Smooth muscle cell (in vitro differentiated cells): ENCODE results near the gene EIF4EBP3. TPM values are rescaled to one million over a fixed set of nuclear protein-coding genes. Genes with fewer than 3 reads are reported as not detected.

Experiments used
- DNase-seq: peaks from one replicate; lab custom pipeline; 2025; ENCODE audit not compliant: unreplicated experiment; lab: John Stamatoyannopoulos, UW
- H2AFZ ChIP-seq: fragments of 200-600 bp; sonication (generic); 2 replicates; pipeline ENCODE4 v1.6.0; 2016; ENCODE audit warnings: antibody characterized with exemption, low read depth, mild to moderate bottlenecking
- H3F3A ChIP-seq: fragments of 200-600 bp; sonication (generic); 2 replicates; pipeline ENCODE4 v1.6.0; 2017; ENCODE audit warnings: antibody characterized with exemption, low read depth
- H3K27ac ChIP-seq: fragments of 200-600 bp; sonication (generic); 2 replicates; pipeline ENCODE4 v1.5.1; 2016; ENCODE audit warnings: low read depth, mild to moderate bottlenecking
- H3K27me3 ChIP-seq: fragments of 200-600 bp; sonication (generic); 2 replicates; pipeline ENCODE4 v1.6.1; 2016; ENCODE audit warnings: low read depth, mild to moderate bottlenecking
- H3K36me3 ChIP-seq: fragments of 200-600 bp; sonication (generic); 2 replicates; pipeline ENCODE4 v1.5.1; 2016; ENCODE audit warnings: low read depth
- H3K4me1 ChIP-seq: fragments of 200-600 bp; sonication (generic); 2 replicates; pipeline ENCODE4 v1.5.1; 2016; ENCODE audit warnings: low read depth
- H3K4me2 ChIP-seq: fragments of 200-600 bp; sonication (generic); 2 replicates; pipeline ENCODE4 v1.6.0; 2016; ENCODE audit warnings: mild to moderate bottlenecking
- H3K4me3 ChIP-seq: fragments of 200-600 bp; sonication (generic); 2 replicates; pipeline ENCODE4 v1.5.1; 2016; ENCODE audit warnings: mild to moderate bottlenecking
- H3K79me2 ChIP-seq: fragments of 200-600 bp; sonication (generic); 2 replicates; pipeline ENCODE4 v1.6.0; 2016; ENCODE audit warnings: low read depth, mild to moderate bottlenecking
- H3K9ac ChIP-seq: fragments of 200-600 bp; sonication (generic); 2 replicates; pipeline ENCODE4 v1.6.0; 2016; ENCODE audit warnings: low read depth
- H3K9me3 ChIP-seq: fragments of 200-600 bp; sonication (generic); replicated peaks from 2 replicates; pipeline ENCODE4 v1.5.1; 2016; ENCODE audit warnings: low read depth
- H4K20me1 ChIP-seq: fragments of 200-600 bp; sonication (generic); 2 replicates; pipeline ENCODE4 v1.6.0; 2016; ENCODE audit warnings: low read depth
- CTCF ChIP-seq: fragments of 200-600 bp; sonication (generic); IDR thresholded peaks from 2 replicates; pipeline ENCODE4 v1.5.1; 2017; ENCODE audit warnings: borderline replicate concordance, mild to moderate bottlenecking, antibody characterized with exemption; ENCODE audit not compliant: insufficient read depth, poor library complexity, severe bottlenecking
- WGBS: methylation state at CpG from one replicate; pipeline ENCODE4 v1.1.7; 2016; ENCODE audit warnings: low lambda C conversion rate; 5-methylcytosine and 5-hydroxymethylcytosine counted together
- polyA plus RNA-seq: library from polyadenylated mRNA; unstranded; fragments of >200 nt; fragmentation: Nextera tagmentation; extraction: Ambion mirVana; gene quantifications from 2 replicates; pipeline ENCODE4 v1.2.1, GENCODE V29; 2016
- total RNA-seq: library from RNA; depleted of rRNA; stranded (reverse); fragments of >200 nt; gene quantifications from 2 replicates; pipeline ENCODE4 v1.2.3, GENCODE V29; 2014

The EIF4EBP3 gene
- total and polyA plus RNA-seq, 2 experiments from 2014 or later, result 3.4 TPM; not detected in 1

- Histone ChIP-seq H4K20me1 (no peaks in the 10 kb centered on the region), H3F3A (no peaks in the 10 kb centered on the region), H3K4me3 (no peak overlapping the region), H3K4me2 (no peak overlapping the region), H3K36me3 (no peaks in the 10 kb centered on the region), H3K4me1 (peaks cover 14% of the 10 kb centered on the region), H3K27ac (no peak overlapping the region), H3K27me3 (no peaks in the 10 kb centered on the region), H3K9me3 (no peaks in the 10 kb centered on the region), H3K9ac (no peak overlapping the region), H3K79me2 (peaks cover 25% of the 10 kb centered on the region), H2AFZ (no peak overlapping the region)
- 97% methylated on average over 22 of the region's 22 CpGs for WGBS
- no peak for DNase-seq
- no peak for TF ChIP-seq CTCF
Measured at GRCh38 chr5:140567136-140567818, 19.8 kb downstream of the EIF4EBP3 start.

DNA sequence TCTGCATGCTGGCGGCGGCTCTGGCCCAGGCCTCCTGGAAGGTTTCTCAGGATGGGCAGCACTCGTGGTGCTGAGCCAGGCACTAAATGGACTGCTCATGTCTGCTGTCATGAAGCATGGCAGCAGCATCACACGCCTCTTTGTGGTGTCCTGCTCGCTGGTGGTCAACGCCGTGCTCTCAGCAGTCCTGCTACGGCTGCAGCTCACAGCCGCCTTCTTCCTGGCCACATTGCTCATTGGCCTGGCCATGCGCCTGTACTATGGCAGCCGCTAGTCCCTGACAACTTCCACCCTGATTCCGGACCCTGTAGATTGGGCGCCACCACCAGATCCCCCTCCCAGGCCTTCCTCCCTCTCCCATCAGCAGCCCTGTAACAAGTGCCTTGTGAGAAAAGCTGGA, 20.4 kb downstream of the EIF4EBP3 start:
- Histone ChIP-seq H3K79me2 (peaks cover 25% of the 10 kb centered on the region), H2AFZ (no peak overlapping the region), H3F3A (no peaks in the 10 kb centered on the region), H3K4me2 (no peak overlapping the region), H4K20me1 (no peaks in the 10 kb centered on the region), H3K9me3 (no peaks in the 10 kb centered on the region), H3K27me3 (no peaks in the 10 kb centered on the region), H3K4me3 (no peak overlapping the region), H3K4me1 (peaks cover 14% of the 10 kb centered on the region), H3K36me3 (no peaks in the 10 kb centered on the region), H3K27ac (no peak overlapping the region), H3K9ac (no peak overlapping the region)
- no peak for DNase-seq
- TF ChIP-seq CTCF, result no peak
- 98% methylated on average over 13 of the region's 13 CpGs for WGBS

DNA sequence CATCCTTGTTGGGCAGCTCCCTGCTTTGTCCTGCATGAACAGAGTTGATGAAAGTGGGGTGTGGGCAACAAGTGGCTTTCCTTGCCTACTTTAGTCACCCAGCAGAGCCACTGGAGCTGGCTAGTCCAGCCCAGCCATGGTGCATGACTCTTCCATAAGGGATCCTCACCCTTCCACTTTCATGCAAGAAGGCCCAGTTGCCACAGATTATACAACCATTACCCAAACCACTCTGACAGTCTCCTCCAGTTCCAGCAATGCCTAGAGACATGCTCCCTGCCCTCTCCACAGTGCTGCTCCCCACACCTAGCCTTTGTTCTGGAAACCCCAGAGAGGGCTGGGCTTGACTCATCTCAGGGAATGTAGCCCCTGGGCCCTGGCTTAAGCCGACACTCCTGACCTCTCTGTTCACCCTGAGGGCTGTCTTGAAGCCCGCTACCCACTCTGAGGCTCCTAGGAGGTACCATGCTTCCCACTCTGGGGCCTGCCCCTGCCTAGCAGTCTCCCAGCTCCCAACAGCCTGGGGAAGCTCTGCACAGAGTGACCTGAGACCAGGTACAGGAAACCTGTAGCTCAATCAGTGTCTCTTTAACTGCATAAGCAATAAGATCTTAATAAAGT, 21.1 kb downstream of the EIF4EBP3 start:
- peaks cover 19% of the 10 kb centered on the region for H3K79me2 ChIP-seq
- no peak overlapping the region for H2AFZ ChIP-seq
- TF ChIP-seq CTCF, result no peak
- H3K4me2 ChIP-seq, result no peak overlapping the region
- peaks cover 12% of the 10 kb centered on the region for H3K4me1 ChIP-seq
- no peak overlapping the region for H3K9ac ChIP-seq
- DNase-seq, result no peak
- H4K20me1 ChIP-seq, result no peaks in the 10 kb centered on the region
- H3K27me3 ChIP-seq, result no peaks in the 10 kb centered on the region
- H3K9me3 ChIP-seq, result no peaks in the 10 kb centered on the region
- WGBS, result 92% methylated on average over 2 of the region's 2 CpGs
- no peaks in the 10 kb centered on the region for H3K36me3 ChIP-seq
- H3F3A ChIP-seq, result no peaks in the 10 kb centered on the region
- no peak overlapping the region for H3K4me3 ChIP-seq
- no peak overlapping the region for H3K27ac ChIP-seq
